Measurements from ENCODE around the gene SDHAF4. TPM values are rescaled to one million over a fixed set of nuclear protein-coding genes. Genes with fewer than 3 reads are reported as not detected.

Gene SDHAF4
- 12.6 TPM for polyA plus RNA-seq (2012; ENCODE audit: low read depth, missing spikeins)

- TF ChIP-seq PAX5 (IDR thresholded peaks at IDR 0.05; ENCODE audit: insufficient read depth, low read length, severe bottlenecking) (no peak), POLR2A (IDR thresholded peaks at IDR 0.05; ENCODE audit: low read depth, low read length) (peak; percentile 82), POU2F2 (IDR thresholded peaks at IDR 0.05; ENCODE audit: low read depth, low read length) (no peak), TAF1 (IDR thresholded peaks at IDR 0.05; ENCODE audit: low read depth, low read length) (0 out of 2 replicates have a peak, but pooled peaks have one; percentile 29), SPI1 (IDR thresholded peaks at IDR 0.05; ENCODE audit: low read depth, low read length) (no peak), POLR2AphosphoS5 (IDR thresholded peaks at IDR 0.05; ENCODE audit: low read depth, low read length) (peak; percentile 89)
- FAIRE-seq (peak; percentile 89), DNase-seq (ENCODE audit: insufficient read length, low spot score) (peak; percentile 87)
Observed at GRCh38 chr6:70566751-70567382, at the start of gene SDHAF4. Gene SDHAF4 (plus strand): TSS chr6:70566930. CDS start chr6:70566941, 11 bp downstream.

GRCh38 chr6:70518723-70519122 lies 48.0 kb upstream of the SDHAF4 start:
- no peak for FAIRE-seq
- no peak for DNase-seq (ENCODE audit: insufficient read length, low spot score)
- TF ChIP-seq POU2F2 (IDR thresholded peaks at IDR 0.05; ENCODE audit: low read depth, low read length) (no peak), POLR2AphosphoS5 (IDR thresholded peaks at IDR 0.05; ENCODE audit: low read depth, low read length) (no peak), TAF1 (IDR thresholded peaks at IDR 0.05; ENCODE audit: low read depth, low read length) (no peak), POLR2A (IDR thresholded peaks at IDR 0.05; ENCODE audit: low read depth, low read length) (no peak), SPI1 (IDR thresholded peaks at IDR 0.05; ENCODE audit: low read depth, low read length) (no peak), PAX5 (IDR thresholded peaks at IDR 0.05; ENCODE audit: insufficient read depth, low read length, severe bottlenecking) (no peak)

GRCh38 chr6:70520575-70520974 lies 46.2 kb upstream of the SDHAF4 start:
- DNase-seq (ENCODE audit: insufficient read length, low spot score) (no peak), FAIRE-seq (peak; percentile 41)
- TF ChIP-seq POLR2A (IDR thresholded peaks at IDR 0.05; ENCODE audit: low read depth, low read length) (no peak), PAX5 (IDR thresholded peaks at IDR 0.05; ENCODE audit: insufficient read depth, low read length, severe bottlenecking) (no peak), POLR2AphosphoS5 (IDR thresholded peaks at IDR 0.05; ENCODE audit: low read depth, low read length) (no peak), TAF1 (IDR thresholded peaks at IDR 0.05; ENCODE audit: low read depth, low read length) (no peak), SPI1 (IDR thresholded peaks at IDR 0.05; ENCODE audit: low read depth, low read length) (no peak), POU2F2 (IDR thresholded peaks at IDR 0.05; ENCODE audit: low read depth, low read length) (no peak)

- FAIRE-seq (no peak), DNase-seq (ENCODE audit: insufficient read length, low spot score) (no peak)
- TF ChIP-seq TAF1 (IDR thresholded peaks at IDR 0.05; ENCODE audit: low read depth, low read length) (no peak), PAX5 (IDR thresholded peaks at IDR 0.05; ENCODE audit: insufficient read depth, low read length, severe bottlenecking) (no peak), POU2F2 (IDR thresholded peaks at IDR 0.05; ENCODE audit: low read depth, low read length) (no peak), POLR2A (IDR thresholded peaks at IDR 0.05; ENCODE audit: low read depth, low read length) (no peak), SPI1 (IDR thresholded peaks at IDR 0.05; ENCODE audit: low read depth, low read length) (no peak), POLR2AphosphoS5 (IDR thresholded peaks at IDR 0.05; ENCODE audit: low read depth, low read length) (no peak)
Observed at GRCh38 chr6:70524721-70525286, 41.9 kb upstream of the SDHAF4 start.

- DNase-seq (ENCODE audit: insufficient read length, low spot score) (no peak), FAIRE-seq (no peak)
- TF ChIP-seq TAF1 (IDR thresholded peaks at IDR 0.05; ENCODE audit: low read depth, low read length): no peak
- TF ChIP-seq POLR2A (IDR thresholded peaks at IDR 0.05; ENCODE audit: low read depth, low read length): no peak
- no peak for TF ChIP-seq SPI1 (IDR thresholded peaks at IDR 0.05; ENCODE audit: low read depth, low read length)
- no peak for TF ChIP-seq POLR2AphosphoS5 (IDR thresholded peaks at IDR 0.05; ENCODE audit: low read depth, low read length)
- TF ChIP-seq POU2F2 (IDR thresholded peaks at IDR 0.05; ENCODE audit: low read depth, low read length): no peak
- no peak for TF ChIP-seq PAX5 (IDR thresholded peaks at IDR 0.05; ENCODE audit: insufficient read depth, low read length, severe bottlenecking)
Observed at GRCh38 chr6:70527071-70527737, 39.5 kb upstream of the SDHAF4 start.

- DNase-seq (ENCODE audit: insufficient read length, low spot score) (no peak), FAIRE-seq (no peak)
- TF ChIP-seq PAX5 (IDR thresholded peaks at IDR 0.05; ENCODE audit: insufficient read depth, low read length, severe bottlenecking) (no peak), POLR2AphosphoS5 (IDR thresholded peaks at IDR 0.05; ENCODE audit: low read depth, low read length) (no peak), POLR2A (IDR thresholded peaks at IDR 0.05; ENCODE audit: low read depth, low read length) (no peak), TAF1 (IDR thresholded peaks at IDR 0.05; ENCODE audit: low read depth, low read length) (no peak), POU2F2 (IDR thresholded peaks at IDR 0.05; ENCODE audit: low read depth, low read length) (no peak), SPI1 (IDR thresholded peaks at IDR 0.05; ENCODE audit: low read depth, low read length) (no peak)
Observed at GRCh38 chr6:70530023-70530422, 36.7 kb upstream of the SDHAF4 start.

GRCh38 chr6:70531133-70531532 lies 35.6 kb upstream of the SDHAF4 start:
- no peak for TF ChIP-seq TAF1 (IDR thresholded peaks at IDR 0.05; ENCODE audit: low read depth, low read length)
- peak; percentile 59 for TF ChIP-seq SPI1 (IDR thresholded peaks at IDR 0.05; ENCODE audit: low read depth, low read length)
- no peak for DNase-seq (ENCODE audit: insufficient read length, low spot score)
- FAIRE-seq: peak; percentile 62

- TF ChIP-seq SPI1 (IDR thresholded peaks at IDR 0.05; ENCODE audit: low read depth, low read length): peak; percentile 76
- no peak for TF ChIP-seq TAF1 (IDR thresholded peaks at IDR 0.05; ENCODE audit: low read depth, low read length)
- FAIRE-seq (no peak), DNase-seq (ENCODE audit: insufficient read length, low spot score) (no peak)
Observed at GRCh38 chr6:70537266-70537665, 29.5 kb upstream of the SDHAF4 start.

GRCh38 chr6:70538376-70538775 lies 28.4 kb upstream of the SDHAF4 start:
- no peak for DNase-seq (ENCODE audit: insufficient read length, low spot score)
- TF ChIP-seq SPI1 (IDR thresholded peaks at IDR 0.05; ENCODE audit: low read depth, low read length) (peak; percentile 44; the same call in 1 of the 2 replicates), POLR2AphosphoS5 (IDR thresholded peaks at IDR 0.05; ENCODE audit: low read depth, low read length) (no peak)
- peak; percentile 5 for FAIRE-seq

- no peak for FAIRE-seq
- TF ChIP-seq SPI1 (IDR thresholded peaks at IDR 0.05; ENCODE audit: low read depth, low read length): no peak
- TF ChIP-seq PAX5 (IDR thresholded peaks at IDR 0.05; ENCODE audit: insufficient read depth, low read length, severe bottlenecking): no peak
- TF ChIP-seq POLR2A (IDR thresholded peaks at IDR 0.05; ENCODE audit: low read depth, low read length): no peak
- TF ChIP-seq TAF1 (IDR thresholded peaks at IDR 0.05; ENCODE audit: low read depth, low read length): no peak
- no peak for TF ChIP-seq POU2F2 (IDR thresholded peaks at IDR 0.05; ENCODE audit: low read depth, low read length)
- TF ChIP-seq POLR2AphosphoS5 (IDR thresholded peaks at IDR 0.05; ENCODE audit: low read depth, low read length): no peak
- DNase-seq (ENCODE audit: insufficient read length, low spot score): no peak
Observed at GRCh38 chr6:70547313-70547712, 19.4 kb upstream of the SDHAF4 start.
